WTC11 (cell line): ENCODE data around the gene TTLL9. TPM values are rescaled to one million over a fixed set of nuclear protein-coding genes. Genes with fewer than 3 reads are reported as not detected.

Experiments
- ATAC-seq: fragments of 200-7000 bp; cut with Tn5 transposase; 2 replicates; pipeline ENCODE4 v1.10.0; 2021; ENCODE audit warnings: mild to moderate bottlenecking, moderate library complexity
- CTCF ChIA-PET: fragments of 300-600 bp; sonication (Branson Sonifier 250); formaldehyde crosslinking; loops from one replicate; lab custom pipeline; 2021; ENCODE audit warnings: antibody characterized with exemption; lab: Charles Lee
- POLR2A ChIA-PET: fragments of 350-600 bp; sonication (Branson Sonifier 250); formaldehyde crosslinking; loops from one replicate; lab custom pipeline; 2021; ENCODE audit warnings: antibody characterized with exemption; lab: Charles Lee
- DNase-seq: peaks from one replicate; pipeline ENCODE4 v3.0.0; 2021; ENCODE audit warnings: low spot score
- H3K27ac Mint-ChIP-seq: 2 replicates; pipeline ENCODE4 v1.8.0; 2021; ENCODE audit warnings: mixed read lengths
- H3K27me3 Mint-ChIP-seq: 2 replicates; pipeline ENCODE4 v1.8.0; 2021; ENCODE audit warnings: low read depth, mild to moderate bottlenecking, moderate library complexity, mixed read lengths
- H3K36me3 Mint-ChIP-seq: 2 replicates; pipeline ENCODE4 v1.8.0; 2021; ENCODE audit warnings: mixed read lengths
- H3K4me1 Mint-ChIP-seq: 2 replicates; pipeline ENCODE4 v1.8.0; 2022; ENCODE audit warnings: mixed read lengths
- H3K4me3 Mint-ChIP-seq: 2 replicates; pipeline ENCODE4 v1.8.0; 2021; ENCODE audit warnings: mild to moderate bottlenecking, moderate library complexity, mixed read lengths
- H3K9me3 Mint-ChIP-seq: 2 replicates; pipeline ENCODE4 v1.8.0; 2021; ENCODE audit warnings: mixed read lengths
- ELF4 ChIP-seq: sonication (generic); formaldehyde crosslinking; IDR thresholded peaks from 2 replicates; pipeline ENCODE4 v1.8.1; 2022; ENCODE audit warnings: low read depth, mild to moderate bottlenecking, moderate library complexity, missing genetic modification reagents
- ESRRA ChIP-seq: sonication (generic); formaldehyde crosslinking; IDR thresholded peaks from 2 replicates; pipeline ENCODE4 v1.8.1; 2022; ENCODE audit warnings: mild to moderate bottlenecking, missing genetic modification reagents, borderline replicate concordance
- ETV6 ChIP-seq: sonication (generic); formaldehyde crosslinking; IDR thresholded peaks from 2 replicates; pipeline ENCODE4 v1.8.1; 2022; ENCODE audit warnings: mild to moderate bottlenecking, missing genetic modification reagents
- FOXK1 ChIP-seq: sonication (generic); formaldehyde crosslinking; IDR thresholded peaks from 2 replicates; pipeline ENCODE4 v1.8.0; 2022; ENCODE audit warnings: mild to moderate bottlenecking, moderate library complexity, missing genetic modification reagents
- FOXP4 ChIP-seq: sonication (generic); formaldehyde crosslinking; IDR thresholded peaks from 2 replicates; pipeline ENCODE4 v1.8.0; 2022; ENCODE audit warnings: mild to moderate bottlenecking, missing genetic modification reagents
- JAZF1 ChIP-seq: fragments of 250-450 bp; sonication (Bioruptor Pico); IDR thresholded peaks from 2 replicates; pipeline ENCODE4 v1.9.0; 2021; ENCODE audit warnings: moderate library complexity, mild to moderate bottlenecking, inconsistent platforms
- MXD4 ChIP-seq: fragments of 250-450 bp; sonication (Bioruptor Pico); IDR thresholded peaks from 2 replicates; pipeline ENCODE4 v1.8.0; 2021; ENCODE audit warnings: mild to moderate bottlenecking, moderate library complexity, borderline replicate concordance
- MYBL2 ChIP-seq: sonication (generic); formaldehyde crosslinking; IDR thresholded peaks from 2 replicates; pipeline ENCODE4 v1.8.1; 2023; ENCODE audit warnings: mild to moderate bottlenecking, moderate library complexity, missing genetic modification reagents
- NFYB ChIP-seq: sonication (generic); formaldehyde crosslinking; conservative IDR thresholded peaks from 2 replicates; pipeline ENCODE4 v1.8.0; 2022; ENCODE audit warnings: low read depth, missing genetic modification reagents
- OVOL2 ChIP-seq: fragments of 250-450 bp; sonication (Bioruptor Pico); IDR thresholded peaks from 2 replicates; pipeline ENCODE4 v1.9.0; 2021; ENCODE audit warnings: mild to moderate bottlenecking, borderline replicate concordance
- SOX15 ChIP-seq: fragments of 250-450 bp; sonication (Bioruptor Pico); IDR thresholded peaks from 2 replicates; pipeline ENCODE4 v1.9.0; 2021; ENCODE audit warnings: mild to moderate bottlenecking
- SP1 ChIP-seq: sonication (generic); formaldehyde crosslinking; conservative IDR thresholded peaks from 2 replicates; pipeline ENCODE4 v1.8.1; 2022; ENCODE audit warnings: missing genetic modification reagents
- ZBTB21 ChIP-seq: sonication (generic); formaldehyde crosslinking; IDR thresholded peaks from 2 replicates; pipeline ENCODE4 v1.8.1; 2023; ENCODE audit warnings: mild to moderate bottlenecking, missing genetic modification reagents, borderline replicate concordance
- ZBTB43 ChIP-seq: sonication (generic); formaldehyde crosslinking; IDR thresholded peaks from 2 replicates; pipeline ENCODE4 v1.8.1; 2023; ENCODE audit warnings: mild to moderate bottlenecking, missing genetic modification reagents
- ZNF121 ChIP-seq: sonication (generic); formaldehyde crosslinking; IDR thresholded peaks from 2 replicates; pipeline ENCODE4 v1.8.0; 2023; ENCODE audit warnings: missing genetic modification reagents
- ZNF532 ChIP-seq: fragments of 250-450 bp; sonication (Bioruptor Pico); IDR thresholded peaks from 2 replicates; pipeline ENCODE4 v1.9.0; 2021; ENCODE audit warnings: mild to moderate bottlenecking, borderline replicate concordance
- total RNA-seq: library from RNA; stranded (reverse); gene quantifications from 3 replicates; pipeline ENCODE4 v1.2.3, GENCODE V29; 2021
- TF ChIP-seq, protein P1 (sequence below): sonication (generic); formaldehyde crosslinking; IDR thresholded peaks from 2 replicates; pipeline ENCODE4 v1.8.1; 2022; ENCODE audit warnings: low read depth, mild to moderate bottlenecking, moderate library complexity, missing genetic modification reagents, borderline replicate concordance
- TF ChIP-seq, protein P2 (sequence below): fragments of 250-450 bp; sonication (Bioruptor Pico); IDR thresholded peaks from 2 replicates; pipeline ENCODE4 v2.1.2; 2022; ENCODE audit warnings: mild to moderate bottlenecking, moderate library complexity

TTLL9 gene
- total RNA-seq, 1 experiment from 2014 or later = not detected

- H3K27me3 Mint-ChIP-seq = peaks cover 42% of the 10 kb centered on the region
- H3K9me3 Mint-ChIP-seq = no peaks in the 10 kb centered on the region
- POLR2A ChIA-PET = interaction anchor here (0.5 kb wide), 1 partner anchor 487 kb away, joined by 3 read pairs; no protein-coding TSS in a partner anchor
- no peaks in the 10 kb centered on the region for H3K36me3 Mint-ChIP-seq
- TF ChIP-seq OVOL2 (CRISPR knock-in tag) = no peak
- TF ChIP-seq, protein P1, sequence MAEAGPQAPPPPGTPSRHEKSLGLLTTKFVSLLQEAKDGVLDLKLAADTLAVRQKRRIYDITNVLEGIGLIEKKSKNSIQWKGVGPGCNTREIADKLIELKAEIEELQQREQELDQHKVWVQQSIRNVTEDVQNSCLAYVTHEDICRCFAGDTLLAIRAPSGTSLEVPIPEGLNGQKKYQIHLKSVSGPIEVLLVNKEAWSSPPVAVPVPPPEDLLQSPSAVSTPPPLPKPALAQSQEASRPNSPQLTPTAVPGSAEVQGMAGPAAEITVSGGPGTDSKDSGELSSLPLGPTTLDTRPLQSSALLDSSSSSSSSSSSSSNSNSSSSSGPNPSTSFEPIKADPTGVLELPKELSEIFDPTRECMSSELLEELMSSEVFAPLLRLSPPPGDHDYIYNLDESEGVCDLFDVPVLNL (CRISPR knock-in tag) = no peak
- no peak for TF ChIP-seq ZBTB43
- no peak for TF ChIP-seq FOXP4 (CRISPR knock-in tag)
- TF ChIP-seq MXD4 (CRISPR knock-in tag) = no peak
- no peak for TF ChIP-seq ZNF532
- TF ChIP-seq SOX15 = no peak
- TF ChIP-seq ZNF121 (CRISPR knock-in tag) = no peak
- no peak for TF ChIP-seq SP1
- TF ChIP-seq ESRRA (CRISPR knock-in tag) = no peak
- TF ChIP-seq ELF4 (CRISPR knock-in tag) = no peak
- TF ChIP-seq JAZF1 (CRISPR knock-in tag) = no peak
- TF ChIP-seq, protein P2, sequence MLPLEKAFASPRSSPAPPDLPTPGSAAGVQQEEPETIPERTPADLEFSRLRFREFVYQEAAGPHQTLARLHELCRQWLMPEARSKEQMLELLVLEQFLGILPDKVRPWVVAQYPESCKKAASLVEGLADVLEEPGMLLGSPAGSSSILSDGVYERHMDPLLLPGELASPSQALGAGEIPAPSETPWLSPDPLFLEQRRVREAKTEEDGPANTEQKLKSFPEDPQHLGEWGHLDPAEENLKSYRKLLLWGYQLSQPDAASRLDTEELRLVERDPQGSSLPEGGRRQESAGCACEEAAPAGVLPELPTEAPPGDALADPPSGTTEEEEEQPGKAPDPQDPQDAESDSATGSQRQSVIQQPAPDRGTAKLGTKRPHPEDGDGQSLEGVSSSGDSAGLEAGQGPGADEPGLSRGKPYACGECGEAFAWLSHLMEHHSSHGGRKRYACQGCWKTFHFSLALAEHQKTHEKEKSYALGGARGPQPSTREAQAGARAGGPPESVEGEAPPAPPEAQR (CRISPR knock-in tag) = no peak
- no peak for TF ChIP-seq NFYB (CRISPR knock-in tag)
- TF ChIP-seq ZBTB21 = no peak
- TF ChIP-seq FOXK1 (CRISPR knock-in tag) = no peak
- no peak for TF ChIP-seq MYBL2
- no peak for TF ChIP-seq ETV6 (CRISPR knock-in tag)
- TF ChIP-seq, all 79 proteins: peak for 0
- no peak overlapping the region for H3K27ac Mint-ChIP-seq
- ATAC-seq = no peak
- H3K4me3 Mint-ChIP-seq = no peak overlapping the region
- CTCF ChIA-PET = interaction anchor here (1.1 to 1.4 kb wide), 4 partner anchors 12 to 87 kb away, joined by 3 to 7 read pairs (median 4); partner anchors contain the start of gene PDRG1
- DNase-seq = peak; percentile 4
- peaks cover 23% of the 10 kb centered on the region for H3K4me1 Mint-ChIP-seq
These were observed 5.7 kb upstream of the TTLL9 start for GRCh38 chr20:31864521-31865400.
